Small intestine (tissue), 7 donors: Measurements from ENCODE around the gene SULT1A1. TPM values are rescaled to one million over a fixed set of nuclear protein-coding genes. Genes with fewer than 3 reads are reported as not detected.
"Not testable (repeated sequence)": the region's sequence is repeated elsewhere in the genome, so short reads cannot be mapped to it uniquely, and the experiment has no call there.

Experiments
- DNase-seq, 2 donors: peaks; one replicate each; pipeline versions ENCODE4 v3.0.0 to v3.0.0-alpha.2; 2013
- FAIRE-seq: peaks from 2 replicates; lab custom pipeline; 2012; peaks lifted over from hg19 to GRCh38; lab: Jason Lieb, UNC
- H3K27ac ChIP-seq, 3 donors: one replicate each; pipeline ENCODE4 v1.5.1; 2013; ENCODE audit warnings: low read length in 2 of 3, mild to moderate bottlenecking in 2 of 3, control low read depth in 1 of 3, inconsistent platforms in 1 of 3, low read depth in 1 of 3, moderate library complexity in 1 of 3
- H3K27me3 ChIP-seq, 3 donors: one replicate each; pipeline ENCODE4 v1.6.1; 2013; ENCODE audit warnings: low read length in 3 of 3, inconsistent platforms in 1 of 3; ENCODE audit not compliant: control insufficient read depth in 3 of 3, insufficient read depth in 3 of 3
- H3K36me3 ChIP-seq, 3 donors: one replicate each; pipeline ENCODE4 v1.6.1; 2013; ENCODE audit warnings: low read length in 3 of 3, inconsistent platforms in 1 of 3, low read depth in 1 of 3, mild to moderate bottlenecking in 1 of 3, moderate library complexity in 1 of 3; ENCODE audit not compliant: control insufficient read depth in 3 of 3, insufficient read depth in 2 of 3
- H3K4me1 ChIP-seq, 3 donors: one replicate each; pipeline ENCODE4 v1.6.1; 2013; ENCODE audit warnings: low read length in 2 of 3, inconsistent platforms in 1 of 3, low read depth in 1 of 3, mild to moderate bottlenecking in 1 of 3, moderate library complexity in 1 of 3; ENCODE audit not compliant: control insufficient read depth in 3 of 3, insufficient read depth in 2 of 3
- H3K4me3 ChIP-seq, 3 donors: one replicate each; pipeline ENCODE4 v1.5.1; 2013; ENCODE audit warnings: low read length in 3 of 3, control low read depth in 1 of 3, inconsistent platforms in 1 of 3, low read depth in 1 of 3, mild to moderate bottlenecking in 1 of 3, moderate library complexity in 1 of 3
- H3K9me3 ChIP-seq, 2 donors: one replicate each; pipeline ENCODE4 v1.6.1; 2013; ENCODE audit warnings: low read depth in 1 of 2, low read length in 1 of 2; ENCODE audit not compliant: control insufficient read depth in 2 of 2, insufficient read depth in 1 of 2
- WGBS, 3 donors: extraction: QIAGEN DNeasy Blood & Tissue Kit; methylation state at CpG; one replicate each; pipeline ENCODE4 v1.1.7; 2013; 5-methylcytosine and 5-hydroxymethylcytosine counted together
- polyA plus RNA-seq, 4 donors: library from polyadenylated mRNA; stranded (reverse) in 3 of 4; unstranded in 1 of 4; fragments of 200-250 nt in 3 of 4; fragments of 120-200 nt in 1 of 4; gene quantifications; one replicate each; pipeline versions ENCODE4 v1.2.1 to v1.2.3, GENCODE V29; 2013
- donor health status: healthy with polysubstance abuse.
- donor health status: control.
- donor health status: control.
- donor health status: Bipolar disorder and iron deficiency.
- donor health status: healthy.

Gene SULT1A1
- polyA plus RNA-seq, 4 donors: 69.7 to 710 (median 271) TPM

GRCh38 chr16:28606291-28607115 lies 3.3 kb downstream of the SULT1A1 start:
- FAIRE-seq (no peak), DNase-seq (no peak)

DNA sequence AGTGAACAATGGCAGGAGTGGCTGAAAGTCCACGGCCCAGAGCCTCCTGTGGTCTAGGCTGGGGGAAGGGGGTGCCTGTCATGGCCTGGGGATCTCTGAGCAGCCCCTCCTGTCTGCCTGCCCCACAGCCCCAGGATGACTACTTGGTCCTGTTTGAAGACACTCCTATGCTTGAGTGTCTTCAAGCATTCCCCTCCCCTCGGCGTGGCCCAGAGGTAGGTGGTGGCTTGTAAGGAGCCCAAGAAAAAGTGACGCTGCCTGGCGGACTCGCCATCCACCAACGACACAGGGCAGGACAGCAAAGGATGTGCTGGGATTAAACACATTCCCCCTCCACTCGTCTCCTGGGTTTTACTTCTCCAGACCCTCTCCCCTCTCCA lies 5.7 kb downstream of the SULT1A1 start:
- DNase-seq (no peak), FAIRE-seq (no peak)
- 71 to 84% (median 84%) methylated on average over 8 of the region's 8 CpGs for WGBS, 3 donors

More at GRCh38 chr16:28606291-28607115, 3.3 kb downstream of the SULT1A1 start:
- peaks cover 2 to 29% (median 7%) of the 10 kb centered on the region in 3 donors for H3K4me1 ChIP-seq
- H3K36me3 ChIP-seq: peaks cover 0 to 61% (median 6%) of the 10 kb centered on the region in 3 donors
- WGBS, 3 donors: 91 to 93% (median 92%) methylated on average over 15 to 16 of the region's 16 CpGs
- H3K27ac ChIP-seq: no peak overlapping the region
- H3K27me3 ChIP-seq: no peaks in the 10 kb centered on the region
- H3K4me3 ChIP-seq: no peak overlapping the region
- H3K9me3 ChIP-seq: no peaks in the 10 kb centered on the region

DNA sequence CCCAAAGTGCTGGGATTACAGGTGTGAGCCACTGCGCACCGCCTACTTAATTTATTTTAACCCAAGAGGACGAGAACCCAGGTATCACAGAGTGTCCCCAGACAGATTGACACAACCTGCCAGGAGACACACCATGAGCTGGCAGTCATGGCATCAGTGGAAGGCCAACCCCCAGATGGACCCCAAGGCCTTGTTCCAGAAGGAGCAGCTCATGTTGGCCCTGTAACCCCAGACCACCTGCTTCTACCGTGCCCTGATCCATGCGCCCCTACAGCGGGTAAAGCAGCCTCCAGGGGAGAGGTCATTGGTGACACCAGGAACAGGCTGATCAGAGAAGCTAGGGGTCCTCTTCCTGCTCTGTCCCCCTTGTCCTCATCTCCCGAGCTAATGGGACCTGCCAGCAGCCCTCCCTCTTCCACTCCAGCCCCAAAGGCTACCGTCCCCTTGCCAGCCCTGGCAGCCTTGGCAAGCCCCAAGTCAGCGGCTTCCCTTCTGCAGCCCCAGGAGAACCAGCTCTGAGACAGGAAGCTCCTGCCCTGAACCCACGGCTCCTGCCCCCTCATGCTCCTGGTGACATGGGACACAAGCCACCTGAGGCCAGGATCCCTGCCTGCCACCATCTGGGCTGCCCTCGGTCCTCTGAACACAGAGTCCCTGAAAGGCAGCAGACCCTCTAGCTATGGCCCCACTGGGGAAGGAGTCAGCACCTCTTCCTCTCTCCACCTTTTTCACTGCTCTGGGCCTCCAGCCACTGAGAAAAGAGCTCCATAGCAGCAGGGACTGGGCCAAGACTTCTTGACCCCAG lies 6.3 kb downstream of the SULT1A1 start:
- FAIRE-seq: no peak

More for the DNA sequence above, 5.7 kb downstream of the SULT1A1 start:
- H3K4me3 ChIP-seq: no peak overlapping the region
- no peak overlapping the region for H3K27ac ChIP-seq
- H3K9me3 ChIP-seq: no peaks in the 10 kb centered on the region
- no peaks in the 10 kb centered on the region for H3K27me3 ChIP-seq
- H3K4me1 ChIP-seq: peaks cover 0 to 7% (median 0%) of the 10 kb centered on the region in 3 donors
- peaks cover 0 to 57% (median 6%) of the 10 kb centered on the region in 3 donors for H3K36me3 ChIP-seq

DNA sequence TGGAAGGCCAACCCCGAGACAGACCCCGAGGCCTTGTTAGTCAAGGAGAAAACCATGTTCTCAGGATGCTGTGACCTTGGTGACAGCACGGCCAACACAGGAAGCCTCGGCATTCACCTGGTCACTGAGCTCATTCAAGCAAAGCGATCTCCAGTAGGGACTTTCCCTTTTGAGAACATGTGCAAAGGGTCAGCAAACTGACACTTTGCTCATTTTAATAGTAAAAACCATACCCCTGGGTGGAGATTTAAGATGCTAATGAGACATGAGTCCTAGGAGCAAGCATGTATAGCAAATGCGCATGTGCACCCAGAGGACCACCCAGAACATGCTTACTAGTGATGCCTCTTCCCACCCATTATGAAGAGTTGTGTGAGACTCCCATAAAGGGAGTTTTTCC lies 7.3 kb downstream of the SULT1A1 start:
- Histone ChIP-seq H3K4me1 (peaks cover 0 to 10% (median 2%) of the 10 kb centered on the region in 3 donors), H3K4me3 (no peak overlapping the region), H3K9me3 (no peaks in the 10 kb centered on the region), H3K36me3 (peaks cover 0 to 42% (median 6%) of the 10 kb centered on the region in 3 donors), H3K27ac (no peak overlapping the region), H3K27me3 (no peaks in the 10 kb centered on the region)
- no peak for FAIRE-seq
- 45 to 66% (median 56%) methylated on average over 5 of the region's 6 CpGs for WGBS, 3 donors
- DNase-seq: no peak

More for the DNA sequence above, 6.3 kb downstream of the SULT1A1 start:
- Histone ChIP-seq H3K27me3 (no peaks in the 10 kb centered on the region), H3K4me3 (no peak overlapping the region), H3K27ac (no peak overlapping the region), H3K36me3 (peaks cover 0 to 53% (median 6%) of the 10 kb centered on the region in 3 donors), H3K9me3 (no peaks in the 10 kb centered on the region), H3K4me1 (peaks cover 0 to 3% (median 0%) of the 10 kb centered on the region in 3 donors)
- no peak for DNase-seq
- WGBS, 3 donors: 82 to 88% (median 87%) methylated on average over 11 of the region's 11 CpGs

DNA sequence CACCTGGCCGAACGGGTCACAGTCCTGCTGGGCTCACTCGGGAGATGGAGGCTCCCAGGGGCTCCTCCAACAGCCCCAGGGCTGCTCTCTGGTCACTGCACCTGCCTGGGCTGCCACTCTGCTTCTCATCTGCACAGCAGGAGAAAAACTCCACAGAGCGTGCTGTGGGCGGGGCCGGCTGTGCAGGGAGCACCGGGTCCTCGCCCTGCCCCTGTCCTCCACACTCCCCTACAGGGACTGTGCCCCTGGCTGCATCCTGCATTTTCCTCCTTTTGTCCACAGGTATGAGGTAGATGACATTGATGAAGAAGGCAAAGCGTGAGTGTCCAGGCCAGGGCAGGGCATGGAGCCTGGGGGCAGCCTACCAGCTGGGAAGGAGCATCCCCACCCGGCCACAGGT lies 7.8 kb downstream of the SULT1A1 start:
- Histone ChIP-seq H3K4me1 (peaks cover 0 to 15% (median 2%) of the 10 kb centered on the region in 3 donors), H3K36me3 (peaks cover 0 to 38% (median 6%) of the 10 kb centered on the region in 3 donors)
- not testable (repeated sequence) for H3K9me3 ChIP-seq, FAIRE-seq, H3K4me3 ChIP-seq, H3K27me3 ChIP-seq, H3K27ac ChIP-seq, DNase-seq
- WGBS, 3 donors: 27 to 68% (median 67%) methylated on average over 2 to 5 of the region's 10 CpGs

DNA sequence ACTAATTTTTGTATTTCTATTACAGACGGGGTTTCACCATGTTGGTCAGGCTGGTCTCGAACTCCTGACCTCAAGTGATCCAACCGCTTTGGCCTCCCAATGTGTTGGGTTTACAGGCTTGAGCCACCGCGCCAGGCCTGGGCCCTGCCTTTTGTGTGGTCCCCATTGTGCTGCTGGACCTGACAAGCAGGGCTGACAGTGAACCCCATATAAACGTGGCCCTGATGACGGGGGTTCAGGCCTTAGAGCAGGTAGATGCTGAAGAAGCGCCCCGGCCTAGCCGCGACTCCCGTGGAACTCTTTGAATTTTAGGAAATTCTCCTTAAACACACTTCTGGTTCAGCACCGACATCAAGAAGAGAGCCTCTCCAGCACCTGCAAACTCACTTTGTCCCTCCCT lies 8.3 kb downstream of the SULT1A1 start:
- 86 to 91% (median 87%) methylated on average over 10 to 12 of the region's 13 CpGs for WGBS, 3 donors
- Histone ChIP-seq H3K4me1 (peaks cover 0 to 17% (median 2%) of the 10 kb centered on the region in 3 donors), H3K36me3 (peaks cover 0 to 34% (median 6%) of the 10 kb centered on the region in 3 donors)
- H3K4me3 ChIP-seq, H3K27me3 ChIP-seq, FAIRE-seq, DNase-seq, H3K9me3 ChIP-seq, H3K27ac ChIP-seq: not testable (repeated sequence)

DNA sequence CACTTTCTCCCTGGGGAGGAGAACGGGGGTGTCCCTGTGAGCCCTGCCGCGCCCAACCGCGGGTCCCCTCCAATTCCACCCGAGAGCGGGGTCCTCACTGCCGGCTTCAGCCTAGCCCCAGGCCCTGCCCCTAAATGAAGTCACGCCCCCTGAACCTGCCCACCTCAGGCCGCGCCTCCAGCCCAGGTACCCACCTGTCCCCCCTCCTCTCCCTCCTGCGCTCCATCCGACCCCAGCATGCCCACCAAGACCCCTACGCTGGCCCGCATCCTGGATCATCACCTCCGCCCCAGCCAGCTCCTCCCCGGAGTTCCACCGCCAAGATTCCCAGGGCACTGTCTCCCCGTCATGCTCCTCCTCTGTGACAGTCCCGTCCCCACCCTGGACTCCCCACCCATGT lies 8.9 kb downstream of the SULT1A1 start:
- Histone ChIP-seq H3K36me3 (peaks cover 0 to 31% (median 2%) of the 10 kb centered on the region in 3 donors), H3K27ac (peak overlapping the region in 1 of 3 donors; percentile 42), H3K4me1 (peaks cover 0 to 23% (median 2%) of the 10 kb centered on the region in 3 donors)
- not testable (repeated sequence) for H3K4me3 ChIP-seq, H3K27me3 ChIP-seq, H3K9me3 ChIP-seq, DNase-seq, FAIRE-seq
- WGBS, 3 donors: 39 to 41% (median 40%) methylated on average over 6 to 14 of the region's 20 CpGs
